Panc1 (cell line): ENCODE measurements around the gene OTUD3. TPM values are rescaled to one million over a fixed set of nuclear protein-coding genes. Genes with fewer than 3 reads are reported as not detected.
A peak's percentile ranks its signal among the peaks of the same experiment; 100 is the strongest.

Experiments
- ATAC-seq: fragments of 200-7000 bp; cut with Tn5 transposase; 2 replicates; pipeline ENCODE4 v1.9.1; 2020; ENCODE audit warnings: mild to moderate bottlenecking, moderate library complexity
- BruUV-seq: library from RNA; stranded (reverse); fragments of 400-500 nt; replicated peaks from 2 replicates; lab custom pipeline; 2021; lab: Mats Ljungman, UMichigan
- CTCF ChIA-PET: fragments of 300-600 bp; sonication (Branson Sonifier 250); formaldehyde crosslinking; loops from one replicate; lab custom pipeline; 2022; ENCODE audit warnings: antibody characterized with exemption; lab: Charles Lee
- POLR2A ChIA-PET: fragments of 300-600 bp; sonication (Branson Sonifier 250); formaldehyde crosslinking; loops from one replicate; lab custom pipeline; 2022; ENCODE audit warnings: antibody characterized with exemption; lab: Charles Lee
- DNase-seq: peaks from one replicate; pipeline ENCODE4 v3.0.0-alpha.2; 2010; ENCODE audit warnings: low read depth, low spot score
- H3K27ac ChIP-seq: 2 replicates; pipeline ENCODE4 v1.5.1; 2011; ENCODE audit warnings: mild to moderate bottlenecking, low read length, inconsistent platforms
- H3K27me3 ChIP-seq: fragments of 200-500 bp; sonication (Bioruptor generic); 2 replicates; pipeline ENCODE4 v1.6.0; 2014; ENCODE audit warnings: low read length, inconsistent platforms; ENCODE audit not compliant: control insufficient read depth, insufficient read depth
- H3K36me3 ChIP-seq: fragments of 200-500 bp; sonication (Bioruptor generic); 2 replicates; pipeline ENCODE4 v1.5.1; 2014; ENCODE audit warnings: inconsistent platforms, mild to moderate bottlenecking, low read length, moderate library complexity; ENCODE audit not compliant: control insufficient read depth, insufficient read depth
- H3K4me1 ChIP-seq: 2 replicates; pipeline ENCODE4 v1.5.1; 2011; ENCODE audit warnings: inconsistent platforms, mild to moderate bottlenecking, low read length, moderate library complexity; ENCODE audit not compliant: control insufficient read depth, insufficient read depth
- H3K4me3 ChIP-seq, 2 experiments: 2 replicates each; pipeline ENCODE4 v1.5.1; 2011 to 2012; ENCODE audit warnings: low read depth in 2 of 2, low read length in 2 of 2, mild to moderate bottlenecking in 2 of 2, inconsistent platforms in 1 of 2, moderate library complexity in 1 of 2
- H3K9me3 ChIP-seq: fragments of 200-500 bp; sonication (Bioruptor generic); 2 replicates; pipeline ENCODE4 v1.5.1; 2014; ENCODE audit warnings: low read depth, mild to moderate bottlenecking, inconsistent platforms, low read length, moderate library complexity; ENCODE audit not compliant: control insufficient read depth, insufficient read depth
- POLR2AphosphoS5 ChIP-seq: IDR thresholded peaks from 2 replicates; pipeline ENCODE4 v1.6.1; 2012; ENCODE audit warnings: mild to moderate bottlenecking, low read depth, low read length, moderate library complexity
- SIN3A ChIP-seq: IDR thresholded peaks from 2 replicates; pipeline ENCODE4 v1.6.1; 2012; ENCODE audit warnings: low read depth, mild to moderate bottlenecking, low read length, moderate library complexity, borderline replicate concordance; ENCODE audit not compliant: insufficient read depth
- TCF7L2 ChIP-seq: IDR thresholded peaks from 2 replicates; pipeline ENCODE4 v1.6.1; 2011; ENCODE audit warnings: mild to moderate bottlenecking, low read depth, low read length, inconsistent platforms
- in situ Hi-C: cut with HindIII; loops from 2 replicates; pipeline ENCODE4 v1.10.0; 2016; ENCODE audit warnings: low sequenced_read_pairs, low pct_unique_long_range_greater_than_20kb
- intact Hi-C: fragments of 100-400 bp; cut with micrococcal nuclease; formaldehyde crosslinking; loops from one replicate; pipeline ENCODE4 v1.10.0; 2022; ENCODE audit not compliant: unreplicated experiment
- total RNA-seq: library from RNA; stranded (reverse); gene quantifications from one replicate; pipeline ENCODE4 v1.2.1, GENCODE V29; 2021; ENCODE audit not compliant: unreplicated experiment
- TF ChIP-seq, protein P1 (sequence below), 2 experiments: IDR thresholded peaks; 2 replicates each; pipeline ENCODE4 v1.6.1; 2011 to 2012; ENCODE audit warnings: low read depth in 2 of 2, control low read depth in 1 of 2, low read length in 1 of 2, mild to moderate bottlenecking in 1 of 2, moderate library complexity in 1 of 2; ENCODE audit not compliant: insufficient read depth in 1 of 2
- TF ChIP-seq, protein P2 (sequence below): fragments of 450-650 bp; IDR thresholded peaks from 2 replicates; pipeline ENCODE4 v1.5.1; 2017; ENCODE audit warnings: mild to moderate bottlenecking

The OTUD3 gene
- total RNA-seq, 1 experiment from 2014 or later, result 14.1 TPM

DNA sequence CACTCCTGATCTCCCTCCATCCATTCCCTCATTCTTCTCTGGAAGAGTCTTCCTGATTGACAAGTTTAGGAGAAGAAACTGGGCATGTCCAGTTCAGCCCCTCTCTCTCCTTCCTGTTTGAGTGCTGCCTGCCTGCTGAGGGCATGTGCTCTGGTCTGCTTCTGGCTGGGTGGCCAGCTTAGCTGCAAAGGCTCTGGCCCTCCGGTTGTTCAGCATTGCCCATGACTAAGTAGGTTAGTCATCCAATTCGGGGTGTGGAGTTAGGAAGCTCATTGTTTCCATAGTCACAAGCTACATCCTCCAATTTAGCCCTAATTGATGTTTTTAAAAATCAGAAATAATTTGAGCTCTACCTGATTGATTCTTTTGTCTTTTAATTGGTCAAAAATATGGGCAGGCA is 66.8 kb downstream of the OTUD3 start:
- intact Hi-C loops (no loop called here), in situ Hi-C loops (no loop called here)
- H3K36me3 ChIP-seq, result no peaks in the 10 kb centered on the region
- H3K27ac ChIP-seq, result no peak overlapping the region
- POLR2A ChIA-PET, result no interaction called here
- no peaks in the 10 kb centered on the region for H3K9me3 ChIP-seq
- H3K4me1 ChIP-seq, result no peaks in the 10 kb centered on the region
- BruUV-seq, result no TSS peak
- no peak for TF ChIP-seq POLR2AphosphoS5
- TF ChIP-seq TCF7L2, result no peak
- no peak for TF ChIP-seq SIN3A
- TF ChIP-seq, protein P1, sequence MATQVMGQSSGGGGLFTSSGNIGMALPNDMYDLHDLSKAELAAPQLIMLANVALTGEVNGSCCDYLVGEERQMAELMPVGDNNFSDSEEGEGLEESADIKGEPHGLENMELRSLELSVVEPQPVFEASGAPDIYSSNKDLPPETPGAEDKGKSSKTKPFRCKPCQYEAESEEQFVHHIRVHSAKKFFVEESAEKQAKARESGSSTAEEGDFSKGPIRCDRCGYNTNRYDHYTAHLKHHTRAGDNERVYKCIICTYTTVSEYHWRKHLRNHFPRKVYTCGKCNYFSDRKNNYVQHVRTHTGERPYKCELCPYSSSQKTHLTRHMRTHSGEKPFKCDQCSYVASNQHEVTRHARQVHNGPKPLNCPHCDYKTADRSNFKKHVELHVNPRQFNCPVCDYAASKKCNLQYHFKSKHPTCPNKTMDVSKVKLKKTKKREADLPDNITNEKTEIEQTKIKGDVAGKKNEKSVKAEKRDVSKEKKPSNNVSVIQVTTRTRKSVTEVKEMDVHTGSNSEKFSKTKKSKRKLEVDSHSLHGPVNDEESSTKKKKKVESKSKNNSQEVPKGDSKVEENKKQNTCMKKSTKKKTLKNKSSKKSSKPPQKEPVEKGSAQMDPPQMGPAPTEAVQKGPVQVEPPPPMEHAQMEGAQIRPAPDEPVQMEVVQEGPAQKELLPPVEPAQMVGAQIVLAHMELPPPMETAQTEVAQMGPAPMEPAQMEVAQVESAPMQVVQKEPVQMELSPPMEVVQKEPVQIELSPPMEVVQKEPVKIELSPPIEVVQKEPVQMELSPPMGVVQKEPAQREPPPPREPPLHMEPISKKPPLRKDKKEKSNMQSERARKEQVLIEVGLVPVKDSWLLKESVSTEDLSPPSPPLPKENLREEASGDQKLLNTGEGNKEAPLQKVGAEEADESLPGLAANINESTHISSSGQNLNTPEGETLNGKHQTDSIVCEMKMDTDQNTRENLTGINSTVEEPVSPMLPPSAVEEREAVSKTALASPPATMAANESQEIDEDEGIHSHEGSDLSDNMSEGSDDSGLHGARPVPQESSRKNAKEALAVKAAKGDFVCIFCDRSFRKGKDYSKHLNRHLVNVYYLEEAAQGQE (IDR thresholded peaks at IDR 0.05; ENCODE audit: insufficient read depth in 1 of 2, low read depth in 2 of 2, low read length in 1 of 2), result no peak
- TF ChIP-seq, protein P2, sequence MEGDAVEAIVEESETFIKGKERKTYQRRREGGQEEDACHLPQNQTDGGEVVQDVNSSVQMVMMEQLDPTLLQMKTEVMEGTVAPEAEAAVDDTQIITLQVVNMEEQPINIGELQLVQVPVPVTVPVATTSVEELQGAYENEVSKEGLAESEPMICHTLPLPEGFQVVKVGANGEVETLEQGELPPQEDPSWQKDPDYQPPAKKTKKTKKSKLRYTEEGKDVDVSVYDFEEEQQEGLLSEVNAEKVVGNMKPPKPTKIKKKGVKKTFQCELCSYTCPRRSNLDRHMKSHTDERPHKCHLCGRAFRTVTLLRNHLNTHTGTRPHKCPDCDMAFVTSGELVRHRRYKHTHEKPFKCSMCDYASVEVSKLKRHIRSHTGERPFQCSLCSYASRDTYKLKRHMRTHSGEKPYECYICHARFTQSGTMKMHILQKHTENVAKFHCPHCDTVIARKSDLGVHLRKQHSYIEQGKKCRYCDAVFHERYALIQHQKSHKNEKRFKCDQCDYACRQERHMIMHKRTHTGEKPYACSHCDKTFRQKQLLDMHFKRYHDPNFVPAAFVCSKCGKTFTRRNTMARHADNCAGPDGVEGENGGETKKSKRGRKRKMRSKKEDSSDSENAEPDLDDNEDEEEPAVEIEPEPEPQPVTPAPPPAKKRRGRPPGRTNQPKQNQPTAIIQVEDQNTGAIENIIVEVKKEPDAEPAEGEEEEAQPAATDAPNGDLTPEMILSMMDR, result no peak
- DNase-seq (peak; percentile 13), ATAC-seq (no peak)
- CTCF ChIA-PET, result no interaction called here
- no peaks in the 10 kb centered on the region for H3K27me3 ChIP-seq
- no peak overlapping the region for H3K4me3 ChIP-seq

DNA sequence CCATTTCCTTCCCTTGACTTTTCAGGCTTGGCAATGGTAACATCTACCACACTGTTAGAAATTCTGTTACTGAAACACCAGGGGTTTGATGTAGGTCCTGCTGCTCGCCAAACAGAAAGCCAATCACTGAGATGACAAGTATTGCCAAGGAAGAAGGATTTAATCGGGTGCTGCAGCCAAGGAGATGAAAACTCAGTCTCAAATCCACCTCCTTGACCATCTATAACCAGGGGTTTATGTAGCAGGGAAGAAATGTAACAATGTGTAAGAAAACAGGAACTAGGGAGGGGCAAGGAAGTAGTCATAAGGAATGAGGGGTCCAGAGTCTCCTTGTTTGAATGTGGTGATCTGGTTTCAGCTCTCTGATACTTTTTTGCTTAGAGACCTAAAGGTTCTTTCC is 71.9 kb downstream of the OTUD3 start:
- ATAC-seq, result no peak
- TF ChIP-seq SIN3A (no peak), TCF7L2 (no peak)
- CTCF ChIA-PET, result no interaction called here

GRCh38 chr1:19955534-19956170 is 73.5 kb downstream of the OTUD3 start:
- ChIA-PET POLR2A (interaction anchor here (0.6 kb wide), 1 partner anchor 73 kb away, joined by 3 read pairs; the partner anchor contains the start of gene OTUD3), CTCF (no interaction called here)
- no peak overlapping the region for H3K4me3 ChIP-seq
- no TSS peak for BruUV-seq
- intact Hi-C loops, result no loop called here
- H3K36me3 ChIP-seq, result no peaks in the 10 kb centered on the region
- DNase-seq, result no peak
- no peaks in the 10 kb centered on the region for H3K9me3 ChIP-seq
- TF ChIP-seq, protein P1 (IDR thresholded peaks at IDR 0.05; ENCODE audit: insufficient read depth in 1 of 2, low read depth in 2 of 2, low read length in 1 of 2), result no peak
- TF ChIP-seq POLR2AphosphoS5 (no peak), SIN3A (no peak), TCF7L2 (no peak)
- TF ChIP-seq, protein P2, result no peak
- in situ Hi-C loops, result no loop called here
- no peaks in the 10 kb centered on the region for H3K4me1 ChIP-seq
- no peak for ATAC-seq
- no peaks in the 10 kb centered on the region for H3K27me3 ChIP-seq
- H3K27ac ChIP-seq, result no peak overlapping the region

More for the DNA sequence above, 71.9 kb downstream of the OTUD3 start:
- in situ Hi-C loops (no loop called here), intact Hi-C loops (no loop called here)
- no TSS peak for BruUV-seq
- no peak overlapping the region for H3K27ac ChIP-seq
- H3K36me3 ChIP-seq, result no peaks in the 10 kb centered on the region
- no peaks in the 10 kb centered on the region for H3K4me1 ChIP-seq
- no peak overlapping the region for H3K4me3 ChIP-seq
- POLR2A ChIA-PET, result no interaction called here
- no peaks in the 10 kb centered on the region for H3K27me3 ChIP-seq
- H3K9me3 ChIP-seq, result no peaks in the 10 kb centered on the region
- DNase-seq, result no peak
